SK-N-SH treated with all-trans-retinoic acid at 6 μM for 48 hours (cell line): Measurements from ENCODE around the gene PLCB2.
A peak's percentile ranks its signal among the peaks of the same experiment; 100 is the strongest.

ENCODE experiments used
- ATAC-seq: fragments of 200-7000 bp; cut with Tn5 transposase; 3 replicates; pipeline ENCODE4 v1.9.1; 2020; ENCODE audit warnings: mild to moderate bottlenecking, moderate library complexity
- ARNTL ChIP-seq: fragments of 450-650 bp; formaldehyde crosslinking; IDR thresholded peaks from 2 replicates; pipeline ENCODE4 v1.5.0; 2020; ENCODE audit warnings: low read depth, mild to moderate bottlenecking, moderate library complexity, borderline replicate concordance
- BACH2 ChIP-seq: fragments of 250-450 bp; sonication (Bioruptor Pico); IDR thresholded peaks from 2 replicates; pipeline ENCODE4 v1.9.0; 2021; ENCODE audit warnings: mild to moderate bottlenecking, borderline replicate concordance
- CSDC2 ChIP-seq: fragments of 250-450 bp; sonication (Bioruptor Pico); IDR thresholded peaks from 2 replicates; pipeline ENCODE4 v1.5.0; 2020; ENCODE audit warnings: mild to moderate bottlenecking, moderate library complexity
- ESRRG ChIP-seq: fragments of 250-450 bp; sonication (Bioruptor Pico); IDR thresholded peaks from 2 replicates; pipeline ENCODE4 v1.6.1; 2021; ENCODE audit warnings: mild to moderate bottlenecking
- ISL1 ChIP-seq: fragments of 250-450 bp; sonication (Bioruptor Pico); IDR thresholded peaks from 2 replicates; pipeline ENCODE4 v2.1.2; 2022; ENCODE audit warnings: mild to moderate bottlenecking, moderate library complexity
- SNAI2 ChIP-seq: fragments of 250-450 bp; sonication (Bioruptor Pico); IDR thresholded peaks from 2 replicates; pipeline ENCODE4 v1.5.0; 2020; ENCODE audit warnings: mild to moderate bottlenecking, moderate library complexity
- TCF4 ChIP-seq: fragments of 250-450 bp; sonication (Bioruptor Pico); IDR thresholded peaks from 2 replicates; pipeline ENCODE4 v1.8.0; 2021; ENCODE audit warnings: mild to moderate bottlenecking, moderate library complexity, borderline replicate concordance
- TOX ChIP-seq: fragments of 250-450 bp; sonication (Bioruptor Pico); IDR thresholded peaks from 2 replicates; pipeline ENCODE4 v1.8.0; 2021; ENCODE audit warnings: mild to moderate bottlenecking, moderate library complexity, borderline replicate concordance
- ZFP3 ChIP-seq: fragments of 250-450 bp; sonication (Bioruptor Pico); IDR thresholded peaks from 2 replicates; pipeline ENCODE4 v1.5.0; 2020; ENCODE audit warnings: mild to moderate bottlenecking, moderate library complexity
- ZFP30 ChIP-seq: fragments of 450-650 bp; formaldehyde crosslinking; IDR thresholded peaks from 2 replicates; pipeline ENCODE4 v1.5.0; 2022; ENCODE audit warnings: mild to moderate bottlenecking, moderate library complexity
- ZNF565 ChIP-seq: fragments of 450-650 bp; formaldehyde crosslinking; conservative IDR thresholded peaks from 2 replicates; pipeline ENCODE4 v1.5.0; 2020; ENCODE audit warnings: low read depth, mild to moderate bottlenecking, moderate library complexity
- ZNF70 ChIP-seq: fragments of 450-650 bp; formaldehyde crosslinking; IDR thresholded peaks from 2 replicates; pipeline ENCODE4 v1.5.0; 2020; ENCODE audit warnings: mild to moderate bottlenecking, moderate library complexity
- TF ChIP-seq, protein P1 (sequence below): fragments of 250-450 bp; sonication (Bioruptor Pico); IDR thresholded peaks from 2 replicates; pipeline ENCODE4 v1.8.0; 2020; ENCODE audit warnings: mild to moderate bottlenecking, moderate library complexity, borderline replicate concordance
- TF ChIP-seq, protein P2 (sequence below): fragments of 250-450 bp; sonication (Bioruptor Pico); IDR thresholded peaks from 2 replicates; pipeline ENCODE4 v1.5.1; 2021; ENCODE audit warnings: mild to moderate bottlenecking, moderate library complexity
- TF ChIP-seq, protein P3 (sequence below): fragments of 250-450 bp; sonication (Bioruptor Pico); IDR thresholded peaks from 2 replicates; pipeline ENCODE4 v1.5.1; 2020; ENCODE audit warnings: low read depth, mild to moderate bottlenecking, moderate library complexity
- TF ChIP-seq, protein P4 (sequence below): fragments of 250-450 bp; sonication (Bioruptor Pico); IDR thresholded peaks from 2 replicates; pipeline ENCODE4 v1.5.0; 2020; ENCODE audit warnings: mild to moderate bottlenecking, moderate library complexity

The PLCB2 gene

DNA sequence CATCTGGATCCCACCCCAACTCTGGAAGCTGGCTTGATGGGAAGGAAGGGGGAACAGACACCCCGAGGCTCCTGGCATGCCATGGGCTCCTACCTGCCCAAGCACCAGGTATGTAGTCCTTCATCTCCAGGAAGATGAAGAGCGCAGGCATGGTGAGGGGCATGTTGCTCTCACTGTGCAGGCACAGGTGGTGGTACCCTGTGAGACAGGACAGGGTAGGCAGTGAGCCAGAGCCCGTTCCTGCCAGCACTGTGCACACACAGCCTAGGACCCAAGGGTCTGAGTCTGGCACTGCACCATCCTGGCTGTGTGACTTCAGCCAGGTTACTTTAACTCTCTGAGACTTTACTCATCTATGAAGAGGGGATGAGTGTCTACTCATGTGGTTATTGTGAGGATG lies 15.5 kb downstream of the PLCB2 start:
- TF ChIP-seq, protein P1, sequence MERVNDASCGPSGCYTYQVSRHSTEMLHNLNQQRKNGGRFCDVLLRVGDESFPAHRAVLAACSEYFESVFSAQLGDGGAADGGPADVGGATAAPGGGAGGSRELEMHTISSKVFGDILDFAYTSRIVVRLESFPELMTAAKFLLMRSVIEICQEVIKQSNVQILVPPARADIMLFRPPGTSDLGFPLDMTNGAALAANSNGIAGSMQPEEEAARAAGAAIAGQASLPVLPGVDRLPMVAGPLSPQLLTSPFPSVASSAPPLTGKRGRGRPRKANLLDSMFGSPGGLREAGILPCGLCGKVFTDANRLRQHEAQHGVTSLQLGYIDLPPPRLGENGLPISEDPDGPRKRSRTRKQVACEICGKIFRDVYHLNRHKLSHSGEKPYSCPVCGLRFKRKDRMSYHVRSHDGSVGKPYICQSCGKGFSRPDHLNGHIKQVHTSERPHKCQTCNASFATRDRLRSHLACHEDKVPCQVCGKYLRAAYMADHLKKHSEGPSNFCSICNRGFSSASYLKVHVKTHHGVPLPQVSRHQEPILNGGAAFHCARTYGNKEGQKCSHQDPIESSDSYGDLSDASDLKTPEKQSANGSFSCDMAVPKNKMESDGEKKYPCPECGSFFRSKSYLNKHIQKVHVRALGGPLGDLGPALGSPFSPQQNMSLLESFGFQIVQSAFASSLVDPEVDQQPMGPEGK (CRISPR knock-in tag) = no peak
- no peak for TF ChIP-seq ARNTL (CRISPR knock-in tag)
- TF ChIP-seq, protein P2, sequence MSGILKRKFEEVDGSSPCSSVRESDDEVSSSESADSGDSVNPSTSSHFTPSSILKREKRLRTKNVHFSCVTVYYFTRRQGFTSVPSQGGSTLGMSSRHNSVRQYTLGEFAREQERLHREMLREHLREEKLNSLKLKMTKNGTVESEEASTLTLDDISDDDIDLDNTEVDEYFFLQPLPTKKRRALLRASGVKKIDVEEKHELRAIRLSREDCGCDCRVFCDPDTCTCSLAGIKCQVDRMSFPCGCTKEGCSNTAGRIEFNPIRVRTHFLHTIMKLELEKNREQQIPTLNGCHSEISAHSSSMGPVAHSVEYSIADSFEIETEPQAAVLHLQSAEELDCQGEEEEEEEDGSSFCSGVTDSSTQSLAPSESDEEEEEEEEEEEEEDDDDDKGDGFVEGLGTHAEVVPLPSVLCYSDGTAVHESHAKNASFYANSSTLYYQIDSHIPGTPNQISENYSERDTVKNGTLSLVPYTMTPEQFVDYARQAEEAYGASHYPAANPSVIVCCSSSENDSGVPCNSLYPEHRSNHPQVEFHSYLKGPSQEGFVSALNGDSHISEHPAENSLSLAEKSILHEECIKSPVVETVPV (CRISPR knock-in tag) = no peak

DNA sequence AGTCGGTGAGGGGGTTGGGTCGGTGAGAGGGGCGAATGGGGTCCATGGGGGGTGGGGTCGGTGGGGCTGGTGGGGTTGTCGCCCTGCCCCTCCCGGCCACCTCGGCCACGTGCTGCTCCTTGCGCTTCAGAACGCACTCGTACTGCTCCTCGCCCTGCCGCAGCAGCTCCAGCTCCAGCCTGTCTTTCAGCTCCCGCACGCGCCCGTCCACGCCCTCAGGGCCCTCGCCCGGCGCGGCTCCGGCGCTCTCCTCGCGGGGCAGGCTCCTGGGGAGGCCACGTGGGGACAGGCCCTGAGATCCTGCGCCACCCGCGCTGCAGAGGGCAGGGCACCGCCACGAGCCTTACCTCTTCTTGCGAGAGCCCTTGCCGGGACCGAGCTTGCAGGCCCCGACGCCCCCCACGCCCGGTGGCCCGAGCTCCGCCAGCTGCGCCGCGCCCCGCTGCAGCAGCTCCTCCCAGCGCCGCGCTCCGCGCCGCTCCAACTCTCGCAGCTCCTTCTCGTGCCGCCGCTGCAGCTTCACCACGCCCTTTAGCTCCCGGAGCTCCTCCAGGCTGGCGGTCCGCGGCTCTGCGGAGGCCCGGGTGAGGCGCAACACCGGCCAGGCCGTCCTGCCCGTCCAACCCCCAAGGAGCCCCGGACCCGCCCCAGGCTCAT lies 16.7 kb downstream of the PLCB2 start:
- ATAC-seq = peak; percentile 75
- TF ChIP-seq, protein P3, sequence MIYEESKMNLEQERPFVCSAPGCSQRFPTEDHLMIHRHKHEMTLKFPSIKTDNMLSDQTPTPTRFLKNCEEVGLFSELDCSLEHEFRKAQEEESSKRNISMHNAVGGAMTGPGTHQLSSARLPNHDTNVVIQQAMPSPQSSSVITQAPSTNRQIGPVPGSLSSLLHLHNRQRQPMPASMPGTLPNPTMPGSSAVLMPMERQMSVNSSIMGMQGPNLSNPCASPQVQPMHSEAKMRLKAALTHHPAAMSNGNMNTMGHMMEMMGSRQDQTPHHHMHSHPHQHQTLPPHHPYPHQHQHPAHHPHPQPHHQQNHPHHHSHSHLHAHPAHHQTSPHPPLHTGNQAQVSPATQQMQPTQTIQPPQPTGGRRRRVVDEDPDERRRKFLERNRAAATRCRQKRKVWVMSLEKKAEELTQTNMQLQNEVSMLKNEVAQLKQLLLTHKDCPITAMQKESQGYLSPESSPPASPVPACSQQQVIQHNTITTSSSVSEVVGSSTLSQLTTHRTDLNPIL (CRISPR knock-in tag) = no peak
- no peak for TF ChIP-seq CSDC2
- no peak for TF ChIP-seq ESRRG (CRISPR knock-in tag)
- TF ChIP-seq, protein P4, sequence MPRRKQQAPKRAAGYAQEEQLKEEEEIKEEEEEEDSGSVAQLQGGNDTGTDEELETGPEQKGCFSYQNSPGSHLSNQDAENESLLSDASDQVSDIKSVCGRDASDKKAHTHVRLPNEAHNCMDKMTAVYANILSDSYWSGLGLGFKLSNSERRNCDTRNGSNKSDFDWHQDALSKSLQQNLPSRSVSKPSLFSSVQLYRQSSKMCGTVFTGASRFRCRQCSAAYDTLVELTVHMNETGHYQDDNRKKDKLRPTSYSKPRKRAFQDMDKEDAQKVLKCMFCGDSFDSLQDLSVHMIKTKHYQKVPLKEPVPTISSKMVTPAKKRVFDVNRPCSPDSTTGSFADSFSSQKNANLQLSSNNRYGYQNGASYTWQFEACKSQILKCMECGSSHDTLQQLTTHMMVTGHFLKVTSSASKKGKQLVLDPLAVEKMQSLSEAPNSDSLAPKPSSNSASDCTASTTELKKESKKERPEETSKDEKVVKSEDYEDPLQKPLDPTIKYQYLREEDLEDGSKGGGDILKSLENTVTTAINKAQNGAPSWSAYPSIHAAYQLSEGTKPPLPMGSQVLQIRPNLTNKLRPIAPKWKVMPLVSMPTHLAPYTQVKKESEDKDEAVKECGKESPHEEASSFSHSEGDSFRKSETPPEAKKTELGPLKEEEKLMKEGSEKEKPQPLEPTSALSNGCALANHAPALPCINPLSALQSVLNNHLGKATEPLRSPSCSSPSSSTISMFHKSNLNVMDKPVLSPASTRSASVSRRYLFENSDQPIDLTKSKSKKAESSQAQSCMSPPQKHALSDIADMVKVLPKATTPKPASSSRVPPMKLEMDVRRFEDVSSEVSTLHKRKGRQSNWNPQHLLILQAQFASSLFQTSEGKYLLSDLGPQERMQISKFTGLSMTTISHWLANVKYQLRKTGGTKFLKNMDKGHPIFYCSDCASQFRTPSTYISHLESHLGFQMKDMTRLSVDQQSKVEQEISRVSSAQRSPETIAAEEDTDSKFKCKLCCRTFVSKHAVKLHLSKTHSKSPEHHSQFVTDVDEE (CRISPR knock-in tag) = no peak
- TF ChIP-seq ZNF565 (CRISPR knock-in tag) = no peak
- no peak for TF ChIP-seq ARNTL (CRISPR knock-in tag)
- no peak for TF ChIP-seq ISL1 (CRISPR knock-in tag)
- TF ChIP-seq TOX (CRISPR knock-in tag) = no peak
- TF ChIP-seq ZFP3 (CRISPR knock-in tag) = no peak
- TF ChIP-seq, protein P1 (CRISPR knock-in tag) = no peak
- TF ChIP-seq, protein P2 (CRISPR knock-in tag) = no peak
- TF ChIP-seq SNAI2 (CRISPR knock-in tag) = no peak

More for the DNA sequence above, 15.5 kb downstream of the PLCB2 start:
- ATAC-seq = no peak

DNA sequence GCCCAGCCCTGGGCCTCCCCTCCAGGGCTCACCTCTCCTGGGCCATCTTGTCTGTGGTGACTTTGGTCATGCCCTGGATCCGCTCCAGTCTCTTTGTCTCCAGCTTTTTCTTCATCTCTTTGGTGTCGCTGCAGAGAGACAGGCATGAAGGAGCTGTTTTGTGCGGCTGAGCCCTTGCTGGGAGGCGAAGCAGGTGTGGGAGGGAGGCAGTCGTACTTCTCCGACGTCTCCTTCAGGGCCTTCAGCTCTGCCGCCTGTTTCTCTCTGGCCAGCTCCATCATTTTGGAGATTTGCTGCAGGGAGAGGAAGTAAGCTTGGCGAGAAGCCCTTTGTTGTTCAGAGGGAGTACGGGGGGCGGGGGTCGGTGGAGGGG lies 17.2 kb downstream of the PLCB2 start:
- ATAC-seq = no peak
- TF ChIP-seq ESRRG (CRISPR knock-in tag) (no peak), TCF4 (CRISPR knock-in tag) (no peak), ZNF70 (CRISPR knock-in tag) (no peak), ZFP30 (CRISPR knock-in tag) (no peak), BACH2 (CRISPR knock-in tag) (no peak), ARNTL (CRISPR knock-in tag) (no peak), SNAI2 (CRISPR knock-in tag) (no peak)
- TF ChIP-seq, protein P2 (CRISPR knock-in tag) = no peak
- TF ChIP-seq, protein P4 (CRISPR knock-in tag) = no peak
- TF ChIP-seq, protein P1 (CRISPR knock-in tag) = no peak
